Caco-2 (cell line): ENCODE results near the gene KIF20B. TPM values are rescaled to one million over a fixed set of nuclear protein-coding genes. Genes with fewer than 3 reads are reported as not detected.

ENCODE experiments used
- BruUV-seq: library from RNA; stranded (reverse); fragments of 400-500 nt; replicated peaks from 2 replicates; lab custom pipeline; 2021; lab: Mats Ljungman, UMichigan
- CTCF ChIA-PET: fragments of 300-600 bp; sonication (Branson Sonifier 250); formaldehyde crosslinking; loops from one replicate; lab custom pipeline; 2022; ENCODE audit warnings: antibody characterized with exemption; lab: Charles Lee
- POLR2A ChIA-PET: fragments of 300-600 bp; sonication (Branson Sonifier 250); formaldehyde crosslinking; loops from one replicate; lab custom pipeline; 2022; ENCODE audit warnings: antibody characterized with exemption; lab: Charles Lee
- DNase-seq, 2 experiments: peaks; one replicate each; pipeline versions ENCODE4 v3.0.0 to v3.0.0-alpha.2; 2020 to 2022
- H3K27me3 ChIP-seq: replicated peaks from 2 replicates; pipeline ENCODE4 v1.6.0; 2011; ENCODE audit warnings: low read length; ENCODE audit not compliant: control insufficient read depth, insufficient read depth
- H3K36me3 ChIP-seq: 2 replicates; pipeline ENCODE4 v1.5.1; 2011; ENCODE audit warnings: low read length; ENCODE audit not compliant: control insufficient read depth, insufficient read depth
- H3K4me1 ChIP-seq: fragments of 250-450 bp; sonication (Bioruptor Pico); 2 replicates; pipeline ENCODE4 v1.5.1; 2020; ENCODE audit warnings: mild to moderate bottlenecking
- H3K4me3 ChIP-seq: 2 replicates; pipeline ENCODE4 v1.5.1; 2011; ENCODE audit warnings: low read depth, mild to moderate bottlenecking, control low read depth, low read length
- H3K9me3 ChIP-seq: fragments of 250-450 bp; sonication (Bioruptor Pico); 2 replicates; pipeline ENCODE4 v1.5.1; 2020; ENCODE audit warnings: mild to moderate bottlenecking, moderate library complexity
- H3K27ac Mint-ChIP-seq: one replicate; pipeline ENCODE4 v1.8.0; 2022; ENCODE audit warnings: mixed read lengths; ENCODE audit not compliant: unreplicated experiment
- H3K27me3 Mint-ChIP-seq: one replicate; pipeline ENCODE4 v1.8.0; 2022; ENCODE audit warnings: mixed read lengths; ENCODE audit not compliant: insufficient read depth, unreplicated experiment
- H3K36me3 Mint-ChIP-seq: one replicate; pipeline ENCODE4 v1.8.0; 2022; ENCODE audit warnings: mild to moderate bottlenecking, mixed read lengths; ENCODE audit not compliant: insufficient read depth, unreplicated experiment
- H3K4me1 Mint-ChIP-seq: one replicate; pipeline ENCODE4 v1.8.0; 2022; ENCODE audit warnings: low read depth, mixed read lengths; ENCODE audit not compliant: unreplicated experiment
- H3K4me3 Mint-ChIP-seq: one replicate; pipeline ENCODE4 v1.8.0; 2022; ENCODE audit warnings: mild to moderate bottlenecking, moderate library complexity, mixed read lengths; ENCODE audit not compliant: unreplicated experiment
- H3K9me3 Mint-ChIP-seq: one replicate; pipeline ENCODE4 v1.8.0; 2022; ENCODE audit warnings: mixed read lengths; ENCODE audit not compliant: unreplicated experiment
- intact Hi-C: fragments of 100-400 bp; cut with micrococcal nuclease; formaldehyde crosslinking; loops from one replicate; pipeline ENCODE4 v1.10.0; 2022; ENCODE audit not compliant: unreplicated experiment
- total RNA-seq: library from RNA; stranded (reverse); gene quantifications from 2 replicates; pipeline ENCODE4 v1.2.3, GENCODE V29; 2022
- TF ChIP-seq, protein P1 (sequence below), 2 experiments: fragments of 200-600 bp in 1 of 2; IDR thresholded peaks; 1 replicate in 1 of 2; 2 replicates in 1 of 2; pipeline versions ENCODE4 v1.5.1 to v1.8.0; 2011 to 2022; ENCODE audit warnings: antibody characterized with exemption in 1 of 2, control low read depth in 1 of 2, inconsistent platforms in 1 of 2, low read depth in 1 of 2, low read length in 1 of 2, mild to moderate bottlenecking in 1 of 2, moderate library complexity in 1 of 2; ENCODE audit not compliant: insufficient read depth in 1 of 2, severe bottlenecking in 1 of 2, unreplicated experiment in 1 of 2

The KIF20B gene
- total RNA-seq, 1 experiment from 2014 or later, result 43.9 TPM

DNA sequence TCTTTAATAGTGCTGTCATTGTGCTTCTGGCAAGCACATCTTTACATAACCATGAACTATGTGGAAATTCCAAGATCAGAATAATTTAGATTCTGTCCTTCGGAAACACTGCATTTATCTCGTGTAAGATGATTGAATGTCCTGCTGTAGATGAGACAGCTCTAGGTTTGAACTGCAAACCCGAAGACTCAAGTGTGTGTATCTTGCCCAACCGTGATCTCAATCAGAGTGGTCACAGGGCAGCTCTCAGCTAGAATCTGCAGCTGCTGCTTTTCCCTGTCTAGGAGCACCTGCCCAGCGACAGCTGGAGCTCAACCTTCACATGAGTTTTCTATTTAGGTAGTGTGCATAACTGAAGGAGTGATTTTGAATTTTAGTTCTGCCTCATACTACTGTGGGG, 17.5 kb upstream of the KIF20B start:
- ChIA-PET CTCF (no interaction called here), POLR2A (interaction anchor here (1.0 to 1.6 kb wide), 2 partner anchors 17 to 40 kb away, joined by 4 to 5 read pairs; partner anchors contain the start of gene KIF20B)
- Histone ChIP-seq H3K9me3 (no peaks in the 10 kb centered on the region), H3K4me3 (no peak overlapping the region), H3K4me1 (no peaks in the 10 kb centered on the region), H3K27me3 (no peaks in the 10 kb centered on the region), H3K36me3 (no peaks in the 10 kb centered on the region)
- TF ChIP-seq, protein P1, sequence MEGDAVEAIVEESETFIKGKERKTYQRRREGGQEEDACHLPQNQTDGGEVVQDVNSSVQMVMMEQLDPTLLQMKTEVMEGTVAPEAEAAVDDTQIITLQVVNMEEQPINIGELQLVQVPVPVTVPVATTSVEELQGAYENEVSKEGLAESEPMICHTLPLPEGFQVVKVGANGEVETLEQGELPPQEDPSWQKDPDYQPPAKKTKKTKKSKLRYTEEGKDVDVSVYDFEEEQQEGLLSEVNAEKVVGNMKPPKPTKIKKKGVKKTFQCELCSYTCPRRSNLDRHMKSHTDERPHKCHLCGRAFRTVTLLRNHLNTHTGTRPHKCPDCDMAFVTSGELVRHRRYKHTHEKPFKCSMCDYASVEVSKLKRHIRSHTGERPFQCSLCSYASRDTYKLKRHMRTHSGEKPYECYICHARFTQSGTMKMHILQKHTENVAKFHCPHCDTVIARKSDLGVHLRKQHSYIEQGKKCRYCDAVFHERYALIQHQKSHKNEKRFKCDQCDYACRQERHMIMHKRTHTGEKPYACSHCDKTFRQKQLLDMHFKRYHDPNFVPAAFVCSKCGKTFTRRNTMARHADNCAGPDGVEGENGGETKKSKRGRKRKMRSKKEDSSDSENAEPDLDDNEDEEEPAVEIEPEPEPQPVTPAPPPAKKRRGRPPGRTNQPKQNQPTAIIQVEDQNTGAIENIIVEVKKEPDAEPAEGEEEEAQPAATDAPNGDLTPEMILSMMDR (IDR thresholded peaks at IDR 0.05; ENCODE audit: insufficient read depth in 1 of 2, low read depth in 1 of 2, low read length in 1 of 2, severe bottlenecking in 1 of 2, unreplicated experiment in 1 of 2), result no peak
- no TSS peak for BruUV-seq
- Mint-ChIP-seq H3K27me3 (peaks cover 3% of the 10 kb centered on the region), H3K9me3 (no peaks in the 10 kb centered on the region), H3K36me3 (no peaks in the 10 kb centered on the region), H3K4me1 (no peaks in the 10 kb centered on the region), H3K4me3 (no peak overlapping the region), H3K27ac (no peak overlapping the region)
- no peak for DNase-seq
- intact Hi-C loops, result no loop called here

DNA sequence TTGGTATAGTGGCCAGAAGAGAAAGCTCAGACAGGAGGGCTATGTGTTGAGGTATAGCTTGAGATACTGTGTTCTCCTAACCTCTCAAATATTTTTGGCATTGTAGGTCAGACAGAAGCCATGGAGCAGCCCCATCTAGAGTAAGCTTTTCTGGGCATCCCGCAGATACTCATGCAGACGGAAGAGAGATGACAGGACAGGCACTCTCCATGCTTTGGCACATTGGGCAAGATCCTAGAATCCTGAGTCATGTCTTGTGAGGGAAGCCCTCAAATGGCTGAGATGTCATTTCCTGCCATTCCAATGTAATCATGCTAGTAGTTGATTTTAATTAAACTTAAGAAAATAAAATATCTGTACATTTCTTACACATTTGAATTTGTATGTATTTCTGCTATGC, 16.8 kb upstream of the KIF20B start:
- Mint-ChIP-seq H3K4me3 (no peak overlapping the region), H3K36me3 (no peaks in the 10 kb centered on the region), H3K27ac (no peak overlapping the region), H3K9me3 (no peaks in the 10 kb centered on the region), H3K4me1 (no peaks in the 10 kb centered on the region), H3K27me3 (peaks cover 3% of the 10 kb centered on the region)
- no peaks in the 10 kb centered on the region for H3K36me3 ChIP-seq
- no peaks in the 10 kb centered on the region for H3K27me3 ChIP-seq
- intact Hi-C loops, result no loop called here
- H3K4me1 ChIP-seq, result no peaks in the 10 kb centered on the region
- no TSS peak for BruUV-seq
- no peak for DNase-seq
- POLR2A ChIA-PET, result interaction anchor here (0.6 to 1.6 kb wide), 2 partner anchors 11 to 17 kb away, joined by 5 read pairs; partner anchors contain the start of gene KIF20B
- CTCF ChIA-PET, result no interaction called here
- H3K4me3 ChIP-seq, result no peak overlapping the region
- H3K9me3 ChIP-seq, result no peaks in the 10 kb centered on the region
- TF ChIP-seq, protein P1 (IDR thresholded peaks at IDR 0.05; ENCODE audit: insufficient read depth in 1 of 2, low read depth in 1 of 2, low read length in 1 of 2, severe bottlenecking in 1 of 2, unreplicated experiment in 1 of 2), result no peak

DNA sequence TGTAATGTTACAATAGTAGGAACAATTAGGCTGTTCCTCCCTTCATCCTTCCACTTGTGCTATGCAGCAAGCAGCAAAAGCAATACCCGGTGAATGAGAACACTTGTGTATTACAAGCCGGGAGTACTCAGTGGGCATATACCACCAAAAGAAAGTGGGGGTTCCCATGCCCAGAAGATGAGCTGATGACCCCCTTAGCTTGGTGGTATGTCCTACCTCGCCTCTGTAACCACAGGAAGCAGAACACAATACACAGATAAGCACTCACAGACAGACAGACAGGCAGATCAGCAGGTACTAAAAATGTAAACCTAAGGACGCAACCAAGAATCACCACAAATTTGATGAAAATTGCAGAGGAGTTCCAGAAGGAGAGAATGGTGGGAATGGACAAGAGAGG, 15.5 kb upstream of the KIF20B start:
- BruUV-seq, result no TSS peak
- Mint-ChIP-seq H3K27me3 (peaks cover 3% of the 10 kb centered on the region), H3K4me1 (no peaks in the 10 kb centered on the region), H3K4me3 (no peak overlapping the region), H3K27ac (no peak overlapping the region), H3K36me3 (no peaks in the 10 kb centered on the region), H3K9me3 (no peaks in the 10 kb centered on the region)
- TF ChIP-seq, protein P1 (IDR thresholded peaks at IDR 0.05; ENCODE audit: insufficient read depth in 1 of 2, low read depth in 1 of 2, low read length in 1 of 2, severe bottlenecking in 1 of 2, unreplicated experiment in 1 of 2), result no peak
- DNase-seq, result no peak
- intact Hi-C loops, result no loop called here
- H3K9me3 ChIP-seq, result no peaks in the 10 kb centered on the region
- no peaks in the 10 kb centered on the region for H3K36me3 ChIP-seq
- no peaks in the 10 kb centered on the region for H3K4me1 ChIP-seq
- H3K4me3 ChIP-seq, result no peak overlapping the region
- CTCF ChIA-PET, result no interaction called here
- H3K27me3 ChIP-seq, result no peaks in the 10 kb centered on the region
- POLR2A ChIA-PET, result no interaction called here
